ENCODE data around the gene UBALD1.

UBALD1 gene

DNA sequence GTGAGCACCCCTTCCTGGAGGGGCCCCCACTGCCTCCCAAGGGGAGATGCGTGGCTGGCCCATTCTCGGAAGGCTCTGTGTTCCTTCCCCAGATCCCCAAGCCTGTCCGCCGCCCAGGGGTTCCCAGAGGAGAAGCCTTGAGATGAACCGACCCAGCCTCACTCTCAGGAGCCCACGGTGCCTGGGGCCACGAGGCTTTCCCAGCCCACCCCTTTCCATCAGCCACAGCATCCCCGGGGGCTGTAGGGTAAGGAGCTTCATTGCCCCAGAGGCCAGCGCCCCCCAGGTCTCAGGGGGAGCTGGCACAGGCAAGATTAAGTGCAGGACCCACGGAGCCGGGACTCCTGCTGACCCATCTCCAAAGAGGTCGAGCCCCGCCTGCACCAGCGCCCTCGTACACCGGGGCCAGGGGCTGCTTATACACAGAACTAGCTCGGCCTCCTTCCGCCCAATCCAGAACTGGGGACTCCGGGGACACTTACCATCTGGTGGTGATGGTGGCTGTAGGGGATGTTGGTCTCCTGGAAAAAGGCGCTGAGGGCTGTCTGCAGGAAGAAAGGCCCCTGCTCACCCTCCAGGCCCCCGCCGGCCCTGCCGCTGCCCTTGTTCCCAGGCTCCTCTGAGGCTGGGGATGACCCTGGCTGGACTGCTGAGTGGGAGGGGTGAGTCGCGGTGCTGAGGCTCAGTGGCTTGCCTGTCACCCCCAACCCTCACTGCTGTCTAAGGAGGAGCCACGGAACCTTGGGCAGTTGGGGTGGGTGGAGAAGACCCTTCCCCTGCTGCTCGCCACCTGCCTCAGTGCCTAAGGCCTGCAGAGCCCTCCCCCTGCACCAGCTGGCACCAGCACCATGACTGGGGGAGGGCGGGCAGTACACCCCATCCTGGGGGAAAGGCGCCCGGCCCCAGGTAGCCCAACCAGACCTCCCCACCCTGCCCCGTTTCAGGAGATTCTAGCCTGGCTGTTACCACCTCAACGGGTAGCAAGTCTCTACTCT is 4.4 kb downstream of the UBALD1 start:
- TF ChIP-seq, protein P1, sequence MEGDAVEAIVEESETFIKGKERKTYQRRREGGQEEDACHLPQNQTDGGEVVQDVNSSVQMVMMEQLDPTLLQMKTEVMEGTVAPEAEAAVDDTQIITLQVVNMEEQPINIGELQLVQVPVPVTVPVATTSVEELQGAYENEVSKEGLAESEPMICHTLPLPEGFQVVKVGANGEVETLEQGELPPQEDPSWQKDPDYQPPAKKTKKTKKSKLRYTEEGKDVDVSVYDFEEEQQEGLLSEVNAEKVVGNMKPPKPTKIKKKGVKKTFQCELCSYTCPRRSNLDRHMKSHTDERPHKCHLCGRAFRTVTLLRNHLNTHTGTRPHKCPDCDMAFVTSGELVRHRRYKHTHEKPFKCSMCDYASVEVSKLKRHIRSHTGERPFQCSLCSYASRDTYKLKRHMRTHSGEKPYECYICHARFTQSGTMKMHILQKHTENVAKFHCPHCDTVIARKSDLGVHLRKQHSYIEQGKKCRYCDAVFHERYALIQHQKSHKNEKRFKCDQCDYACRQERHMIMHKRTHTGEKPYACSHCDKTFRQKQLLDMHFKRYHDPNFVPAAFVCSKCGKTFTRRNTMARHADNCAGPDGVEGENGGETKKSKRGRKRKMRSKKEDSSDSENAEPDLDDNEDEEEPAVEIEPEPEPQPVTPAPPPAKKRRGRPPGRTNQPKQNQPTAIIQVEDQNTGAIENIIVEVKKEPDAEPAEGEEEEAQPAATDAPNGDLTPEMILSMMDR (IDR thresholded peaks at IDR 0.05): no peak
- no peaks in the 10 kb centered on the region for H3K27me3 ChIP-seq (ENCODE audit: control insufficient read depth, insufficient read depth, low read length)
- no peaks in the 10 kb centered on the region for H3K9me3 ChIP-seq (ENCODE audit: control insufficient read depth, low read length)
- H3K36me3 ChIP-seq (ENCODE audit: control insufficient read depth, insufficient read depth, low read length): no peaks in the 10 kb centered on the region
- H3K4me2 ChIP-seq (ENCODE audit: low read length): no peak overlapping the region
- no peak overlapping the region for H2AFZ ChIP-seq
- H3K4me3 ChIP-seq (ENCODE audit: low read depth, low read length): no peak overlapping the region
- H3K4me1 ChIP-seq: peaks cover 8% of the 10 kb centered on the region
- peaks cover 5% of the 10 kb centered on the region for H3K79me2 ChIP-seq
- no peak overlapping the region for H3K27ac ChIP-seq
- no peak overlapping the region for H3K9ac ChIP-seq

DNA sequence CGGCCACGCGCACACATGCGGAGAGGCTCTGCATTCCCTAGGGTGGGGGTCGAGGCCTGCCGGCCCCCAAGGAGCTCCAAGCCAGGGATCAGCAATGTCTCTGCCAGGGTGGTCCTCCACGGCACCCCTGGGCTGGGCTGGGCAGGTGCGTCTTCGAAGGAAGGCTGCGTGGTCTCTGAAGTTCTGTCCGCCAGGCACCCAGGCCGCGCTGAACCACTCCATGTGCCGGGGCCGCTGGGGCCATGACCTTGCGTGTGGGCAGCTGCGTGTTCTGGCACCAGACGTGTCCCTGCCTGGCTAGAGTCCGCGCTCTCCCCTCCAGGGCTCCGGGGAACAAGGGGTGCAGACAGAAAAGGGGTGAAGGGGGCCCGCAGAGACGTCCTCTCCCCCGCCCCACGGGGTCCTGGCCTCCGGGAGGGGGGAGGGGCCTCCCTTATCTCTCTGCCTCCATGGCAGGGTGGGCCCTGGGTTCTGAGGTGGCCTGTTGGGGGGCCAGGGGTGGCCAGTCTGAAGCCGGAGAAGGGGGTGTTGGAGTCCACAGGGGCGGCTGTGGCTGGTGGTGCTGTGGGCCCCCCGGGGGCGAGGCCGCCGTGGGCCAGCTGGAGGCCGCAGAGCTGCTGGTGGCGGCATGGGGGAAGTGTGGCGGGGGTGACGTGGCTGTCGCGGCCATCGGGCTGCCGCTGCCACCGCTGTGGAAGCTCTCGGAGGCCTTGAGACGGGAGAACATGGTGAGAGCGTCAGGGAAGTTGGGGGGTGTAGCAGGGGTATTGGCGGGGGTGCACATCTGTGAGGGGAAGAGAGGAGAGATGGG is 5.3 kb downstream of the UBALD1 start:
- no peaks in the 10 kb centered on the region for H3K79me2 ChIP-seq
- H3K4me1 ChIP-seq: peaks cover 6% of the 10 kb centered on the region
- no peak overlapping the region for H3K27ac ChIP-seq
- TF ChIP-seq, protein P1 (IDR thresholded peaks at IDR 0.05): no peak
- H3K9me3 ChIP-seq (ENCODE audit: control insufficient read depth, low read length): no peaks in the 10 kb centered on the region
- H3K27me3 ChIP-seq (ENCODE audit: control insufficient read depth, insufficient read depth, low read length): no peaks in the 10 kb centered on the region
- H3K9ac ChIP-seq: no peak overlapping the region
- H2AFZ ChIP-seq: no peak overlapping the region
- no peak overlapping the region for H3K4me3 ChIP-seq (ENCODE audit: low read depth, low read length)
- no peak overlapping the region for H3K4me2 ChIP-seq (ENCODE audit: low read length)
- no peaks in the 10 kb centered on the region for H3K36me3 ChIP-seq (ENCODE audit: control insufficient read depth, insufficient read depth, low read length)

DNA sequence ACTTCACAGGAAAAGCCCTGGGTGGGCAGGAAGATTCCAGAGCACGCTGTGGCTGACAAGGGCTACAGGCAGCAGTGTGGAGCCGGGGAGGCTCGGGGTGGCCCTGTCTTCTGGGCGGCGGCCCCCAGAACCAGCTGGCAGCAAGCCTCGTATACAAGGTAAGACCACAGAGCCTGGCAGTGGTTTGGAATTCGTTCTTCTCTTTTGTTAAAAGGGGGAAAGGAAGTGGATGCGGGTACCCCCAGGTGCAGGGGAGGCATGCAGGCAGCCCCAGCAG is 6.0 kb downstream of the UBALD1 start:
- Histone ChIP-seq H3K27me3 (ENCODE audit: control insufficient read depth, insufficient read depth, low read length) (no peaks in the 10 kb centered on the region), H3K9ac (no peak overlapping the region), H3K27ac (no peak overlapping the region), H3K36me3 (ENCODE audit: control insufficient read depth, insufficient read depth, low read length) (no peaks in the 10 kb centered on the region), H2AFZ (no peak overlapping the region), H3K4me1 (peaks cover 6% of the 10 kb centered on the region), H3K4me3 (ENCODE audit: low read depth, low read length) (no peak overlapping the region), H3K79me2 (no peaks in the 10 kb centered on the region), H3K4me2 (ENCODE audit: low read length) (no peak overlapping the region), H3K9me3 (ENCODE audit: control insufficient read depth, low read length) (no peaks in the 10 kb centered on the region)
- TF ChIP-seq, protein P1 (IDR thresholded peaks at IDR 0.05): no peak

DNA sequence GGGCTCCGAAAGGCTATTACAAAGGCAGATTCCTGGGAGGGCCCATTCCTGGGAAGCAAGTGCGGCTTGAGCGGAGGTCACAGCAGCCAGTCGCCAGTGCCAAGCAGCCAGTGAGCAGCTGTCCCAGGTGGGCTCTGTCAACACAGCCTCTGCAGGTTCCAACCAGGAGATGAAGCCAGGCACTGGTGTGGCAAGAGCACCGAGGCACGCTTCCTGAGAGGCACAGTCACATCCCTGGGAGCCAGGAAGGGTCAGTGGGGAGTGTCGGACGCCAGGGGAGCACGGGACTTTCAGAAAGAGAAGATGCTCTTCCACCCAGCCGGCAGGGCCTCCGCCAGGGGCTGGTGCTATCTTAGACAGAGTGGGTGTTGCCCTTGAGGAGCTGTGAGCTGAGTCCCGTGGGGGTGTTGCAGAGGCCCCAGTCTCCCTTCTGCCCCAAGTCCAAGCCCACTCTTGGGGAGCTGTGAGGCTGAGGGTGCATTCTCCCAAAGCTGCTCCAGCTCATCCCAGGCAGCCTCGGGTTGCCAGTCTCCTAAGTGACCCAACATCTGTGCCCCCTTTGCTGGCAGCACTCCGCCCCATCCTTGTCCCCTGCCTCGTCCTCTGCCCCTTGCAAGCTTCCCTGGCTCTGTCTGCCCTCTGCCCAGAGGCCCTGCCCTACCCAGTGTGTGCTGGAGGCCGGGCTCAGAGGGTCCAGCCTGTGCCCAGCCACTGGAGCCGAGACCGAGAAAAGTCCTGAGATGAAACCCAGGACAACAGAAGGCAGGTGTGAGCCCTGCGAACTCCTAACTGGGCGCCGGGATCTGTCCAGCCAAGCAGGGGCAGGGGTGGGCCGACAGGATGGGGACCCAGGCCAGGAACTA is 6.6 kb downstream of the UBALD1 start:
- TF ChIP-seq, protein P1 (IDR thresholded peaks at IDR 0.05): no peak
- H3K4me1 ChIP-seq: peaks cover under 1% of the 10 kb centered on the region
- no peak overlapping the region for H3K27ac ChIP-seq

More for the DNA sequence above, 6.6 kb downstream of the UBALD1 start:
- Histone ChIP-seq H3K27me3 (ENCODE audit: control insufficient read depth, insufficient read depth, low read length) (no peaks in the 10 kb centered on the region), H3K4me3 (ENCODE audit: low read depth, low read length) (no peak overlapping the region), H3K4me2 (ENCODE audit: low read length) (no peak overlapping the region), H3K36me3 (ENCODE audit: control insufficient read depth, insufficient read depth, low read length) (no peaks in the 10 kb centered on the region), H3K79me2 (no peaks in the 10 kb centered on the region), H2AFZ (no peak overlapping the region), H3K9me3 (ENCODE audit: control insufficient read depth, low read length) (no peaks in the 10 kb centered on the region), H3K9ac (no peak overlapping the region)
